OCI-M2 (cell line): ENCODE data around the gene NPS.

Experiments used
- DNase-seq: peaks from one replicate; lab custom pipeline; 2025; ENCODE audit not compliant: unreplicated experiment; lab: John Stamatoyannopoulos, UW

NPS gene

GRCh38 chr10:127556916-127557315, 7.8 kb downstream of the NPS start:
- DNase-seq = no peak

GRCh38 chr10:127561647-127562046, 12.5 kb downstream of the NPS start:
- DNase-seq = no peak

GRCh38 chr10:127563718-127564553, 14.8 kb downstream of the NPS start:
- no peak for DNase-seq

- DNase-seq = no peak
These were observed 15.5 kb downstream of the NPS start for GRCh38 chr10:127564644-127565043.

- DNase-seq = no peak
These were observed 16.5 kb downstream of the NPS start for GRCh38 chr10:127565583-127565982.

- DNase-seq = no peak
These were observed 20.1 kb downstream of the NPS start for GRCh38 chr10:127569210-127569609.

- DNase-seq = no peak
These were observed 20.9 kb downstream of the NPS start for GRCh38 chr10:127570036-127570435.

GRCh38 chr10:127571386-127571785, 22.3 kb downstream of the NPS start:
- no peak for DNase-seq

GRCh38 chr10:127576051-127576450, 26.9 kb downstream of the NPS start:
- no peak for DNase-seq

GRCh38 chr10:127576740-127577161, 27.6 kb downstream of the NPS start:
- DNase-seq = no peak

- DNase-seq = no peak
These were observed 28.5 kb downstream of the NPS start for GRCh38 chr10:127577376-127578258.

- no peak for DNase-seq
These were observed 29.3 kb downstream of the NPS start for GRCh38 chr10:127578259-127578960.

- no peak for DNase-seq
These were observed 29.8 kb downstream of the NPS start for GRCh38 chr10:127578961-127579305.

- no peak for DNase-seq
These were observed 30.5 kb downstream of the NPS start for GRCh38 chr10:127579640-127580039.

GRCh38 chr10:127580822-127581221, 31.7 kb downstream of the NPS start:
- no peak for DNase-seq

- DNase-seq = no peak
These were observed 36.5 kb downstream of the NPS start for GRCh38 chr10:127585519-127586023.

GRCh38 chr10:127587668-127588365, 38.7 kb downstream of the NPS start:
- no peak for DNase-seq

GRCh38 chr10:127592586-127592985, 43.5 kb downstream of the NPS start:
- no peak for DNase-seq

- DNase-seq = no peak
These were observed 51.4 kb downstream of the NPS start for GRCh38 chr10:127600479-127600878.
